Cerebellar cortex (tissue), 1 donor: Measurements from ENCODE around the gene TBC1D8B.

ENCODE experiments used
- DNase-seq: peaks from one replicate; pipeline ENCODE4 v3.0.0-alpha.2; 2015; ENCODE audit warnings: low spot score

Gene TBC1D8B

GRCh38 chrX:106898462-106898861 is 96.0 kb downstream of the TBC1D8B start:
- DNase-seq: peak; percentile 25

GRCh38 chrX:106899276-106899675 is 96.8 kb downstream of the TBC1D8B start:
- DNase-seq: no peak

GRCh38 chrX:106899841-106900240 is 97.4 kb downstream of the TBC1D8B start:
- no peak for DNase-seq

- DNase-seq: no peak
Observed at GRCh38 chrX:106901341-106901740, 98.9 kb downstream of the TBC1D8B start.

GRCh38 chrX:106901781-106902219 is 99.3 kb downstream of the TBC1D8B start:
- DNase-seq: no peak

GRCh38 chrX:106902684-106903083 is 100.2 kb downstream of the TBC1D8B start:
- no peak for DNase-seq

- no peak for DNase-seq
Observed at GRCh38 chrX:106903291-106903824, 100.9 kb downstream of the TBC1D8B start, which contains the start of gene RIPPLY1. Gene RIPPLY1, minus strand, starts transcription at chrX:106903341. Its CDS starts 54 bp downstream, at chrX:106903287.

- DNase-seq: no peak
Observed at GRCh38 chrX:106903856-106904528, 101.5 kb downstream of the TBC1D8B start.

GRCh38 chrX:106905064-106905708 is 102.7 kb downstream of the TBC1D8B start:
- no peak for DNase-seq

GRCh38 chrX:106906361-106906760 is 103.9 kb downstream of the TBC1D8B start:
- DNase-seq: no peak

- no peak for DNase-seq
Observed at GRCh38 chrX:106912864-106913263, 110.4 kb downstream of the TBC1D8B start.

- no peak for DNase-seq
Observed at GRCh38 chrX:106917830-106918500, 115.5 kb downstream of the TBC1D8B start.

GRCh38 chrX:106919932-106920452 is 117.5 kb downstream of the TBC1D8B start, which contains the start of gene CLDN2:
Gene CLDN2, plus strand, starts transcription at chrX:106920402. Its CDS starts 7,827 bp downstream, at chrX:106928229.
- DNase-seq: no peak

- DNase-seq: no peak
Observed at GRCh38 chrX:106921637-106922036, 119.2 kb downstream of the TBC1D8B start.
